GM19455 (cell line): Measurements from ENCODE around the gene AKAP13.
A peak's percentile ranks its signal among the peaks of the same experiment; 100 is the strongest.

Experiments used
- ATAC-seq: cut with Tn5 transposase; IDR thresholded peaks from one replicate; pipeline ENCODE4 v1.9.1; 2021; ENCODE audit not compliant: unreplicated experiment

The AKAP13 gene

GRCh38 chr15:85723960-85724945 is 343.9 kb downstream of the AKAP13 start:
- no peak for ATAC-seq

GRCh38 chr15:85725019-85725418 is 344.6 kb downstream of the AKAP13 start:
- ATAC-seq, result no peak

- ATAC-seq, result no peak
Measured at GRCh38 chr15:85725564-85725963, 345.2 kb downstream of the AKAP13 start.

- no peak for ATAC-seq
Measured at GRCh38 chr15:85726454-85726853, 346.1 kb downstream of the AKAP13 start.

- no peak for ATAC-seq
Measured at GRCh38 chr15:85727068-85727467, 346.7 kb downstream of the AKAP13 start.

GRCh38 chr15:85730001-85730820 is 349.8 kb downstream of the AKAP13 start:
- ATAC-seq, result peak; percentile 82

- no peak for ATAC-seq
Measured at GRCh38 chr15:85733416-85733815, 353.0 kb downstream of the AKAP13 start.

- no peak for ATAC-seq
Measured at GRCh38 chr15:85737061-85737460, 356.7 kb downstream of the AKAP13 start.

- ATAC-seq, result no peak
Measured at GRCh38 chr15:85741021-85741421, 360.6 kb downstream of the AKAP13 start.

GRCh38 chr15:85741662-85742061 is 361.3 kb downstream of the AKAP13 start:
- no peak for ATAC-seq

- no peak for ATAC-seq
Measured at GRCh38 chr15:85742186-85742821, 361.9 kb downstream of the AKAP13 start.

- ATAC-seq, result no peak
Measured at GRCh38 chr15:85743392-85744055, 363.1 kb downstream of the AKAP13 start.

- ATAC-seq, result no peak
Measured at GRCh38 chr15:85744579-85744978, 364.2 kb downstream of the AKAP13 start.

GRCh38 chr15:85745023-85745422 is 364.6 kb downstream of the AKAP13 start:
- ATAC-seq, result no peak

GRCh38 chr15:85745525-85746150 is 365.2 kb downstream of the AKAP13 start:
- no peak for ATAC-seq

GRCh38 chr15:85746641-85747040 is 366.2 kb downstream of the AKAP13 start:
- no peak for ATAC-seq

- ATAC-seq, result no peak
Measured at GRCh38 chr15:85748176-85748575, 367.8 kb downstream of the AKAP13 start.

- no peak for ATAC-seq
Measured at GRCh38 chr15:85748729-85749128, 368.3 kb downstream of the AKAP13 start.

- no peak for ATAC-seq
Measured at GRCh38 chr15:85749261-85750151, 369.1 kb downstream of the AKAP13 start.
